ENCODE data around the gene COMMD4.
"Not testable (repeated sequence)": the region's sequence is repeated elsewhere in the genome, so short reads cannot be mapped to it uniquely, and the experiment has no call there.

The COMMD4 gene

DNA sequence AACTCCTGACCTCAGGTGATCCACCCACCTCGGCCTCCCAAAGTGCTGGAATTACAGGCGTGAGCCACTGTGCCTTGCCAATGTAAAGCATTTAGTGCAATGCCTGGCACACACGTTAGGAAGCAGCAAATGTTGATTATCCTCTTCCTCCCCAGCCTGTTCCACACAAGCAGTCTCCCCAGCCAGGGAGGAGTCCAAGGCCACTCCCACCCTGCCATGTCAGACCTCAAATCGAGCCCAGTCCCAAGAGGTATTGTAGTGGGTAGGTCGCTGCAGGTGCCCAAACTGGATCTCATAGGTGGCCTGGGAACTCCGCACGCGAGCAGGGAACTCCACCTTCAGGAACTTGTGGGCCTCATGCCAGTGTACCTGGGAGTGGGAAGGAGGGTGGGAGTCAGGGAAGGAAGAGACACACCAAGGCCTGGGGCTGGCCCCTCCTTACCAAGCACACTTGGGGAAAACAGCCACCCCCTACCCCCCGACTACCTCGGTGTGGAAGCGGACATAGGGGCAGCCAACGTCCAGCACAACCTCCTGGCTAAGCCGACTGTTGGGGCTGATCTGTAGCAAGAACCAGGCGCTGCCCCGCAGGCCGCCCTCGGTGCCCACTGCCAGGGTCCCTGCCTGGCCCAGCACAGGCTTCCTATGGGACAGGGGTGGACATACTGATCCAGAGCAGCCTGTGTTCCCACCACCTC is 22.3 kb downstream of the COMMD4 start:
- no peak for DNase-seq

DNA sequence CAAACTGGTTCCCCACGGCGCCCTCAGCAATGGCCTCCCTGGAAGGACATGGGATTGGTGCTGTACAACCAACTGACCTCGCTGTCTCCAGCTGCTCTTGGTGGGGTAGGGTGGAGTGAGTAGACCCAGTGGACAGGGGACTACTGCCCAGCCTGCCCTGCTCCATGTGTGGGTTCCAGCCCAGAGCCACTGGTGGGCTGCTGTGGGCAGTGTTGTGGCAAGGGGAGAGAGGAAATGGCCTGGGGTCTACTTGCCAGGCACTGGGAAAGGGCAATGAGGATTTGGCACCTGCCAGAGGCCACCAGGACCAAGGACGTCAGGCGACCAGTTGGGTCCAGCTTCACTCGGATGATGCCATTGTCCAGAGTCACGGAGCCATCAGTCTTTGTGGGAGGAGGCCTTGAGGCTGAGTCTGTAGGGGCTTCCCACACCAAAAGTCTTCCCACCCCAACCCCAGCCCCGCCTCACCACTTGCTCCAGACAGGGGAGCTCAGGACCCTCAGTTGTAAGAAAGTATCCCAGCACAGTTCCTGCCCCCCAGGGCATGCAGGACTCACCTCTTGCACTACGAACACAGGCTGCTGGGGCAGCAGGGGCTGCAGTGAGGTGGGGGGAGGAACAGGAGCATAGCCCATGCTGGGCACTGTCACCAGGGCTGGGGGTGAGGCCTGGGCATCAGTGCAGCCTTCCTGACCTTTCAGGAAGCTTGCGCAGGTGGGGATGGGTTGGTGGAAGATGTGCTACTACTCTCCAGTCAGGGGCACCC is 23.1 kb downstream of the COMMD4 start:
- no peak for DNase-seq

DNA sequence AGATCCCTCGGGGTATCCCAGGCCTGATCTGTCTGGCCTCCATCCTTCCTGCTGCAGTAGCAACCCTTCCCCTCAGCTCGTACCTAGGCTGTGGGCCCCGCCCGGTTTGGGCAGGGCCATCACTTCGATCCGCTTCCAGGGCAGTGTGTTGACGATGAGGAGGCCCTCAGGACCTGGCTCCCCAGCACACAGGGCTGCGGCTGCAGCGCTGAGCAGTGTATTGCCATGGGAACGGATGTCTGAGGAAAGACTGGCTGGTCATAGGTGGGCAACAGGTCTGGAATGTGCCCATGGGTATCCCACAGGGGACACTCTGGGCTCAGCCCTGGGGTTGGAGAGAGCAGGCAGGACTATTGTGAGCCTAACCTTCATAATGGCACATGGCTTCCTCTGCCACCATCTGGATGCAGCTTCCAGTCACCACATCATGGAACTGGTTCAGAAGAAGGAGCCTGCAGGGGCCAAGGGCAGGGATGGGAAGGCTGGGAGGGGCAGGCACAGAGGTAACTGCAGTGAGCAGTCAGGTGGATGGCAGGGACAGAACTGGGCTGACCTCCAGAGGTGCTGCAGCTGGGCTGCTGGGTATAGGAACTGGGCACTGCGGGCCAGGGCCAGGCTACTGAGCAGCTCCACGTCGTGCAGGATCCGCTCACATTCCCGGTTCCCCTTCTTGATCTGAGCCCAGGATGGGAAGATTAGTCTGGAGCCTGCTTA is 23.8 kb downstream of the COMMD4 start:
- no peak for DNase-seq

DNA sequence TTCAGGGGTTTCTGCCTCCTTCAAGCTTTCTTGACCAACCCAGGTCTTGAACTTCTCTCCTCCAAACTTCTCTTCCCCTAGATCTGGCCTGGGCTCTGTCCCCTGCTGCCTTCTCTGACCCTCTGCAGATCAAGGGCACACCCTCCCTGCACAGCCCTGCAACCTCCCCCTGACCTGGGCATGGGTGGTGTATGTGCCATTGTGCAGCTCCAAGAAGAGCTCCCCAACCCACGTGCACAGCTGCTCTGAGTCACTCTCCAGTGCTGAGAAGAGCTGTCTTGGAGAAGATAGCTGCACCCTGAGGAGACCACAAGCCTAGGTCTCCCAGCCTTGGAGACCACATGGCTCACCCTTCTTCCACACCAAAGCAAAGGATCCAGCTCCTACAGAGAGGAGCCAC is 24.5 kb downstream of the COMMD4 start:
- no peak for DNase-seq

DNA sequence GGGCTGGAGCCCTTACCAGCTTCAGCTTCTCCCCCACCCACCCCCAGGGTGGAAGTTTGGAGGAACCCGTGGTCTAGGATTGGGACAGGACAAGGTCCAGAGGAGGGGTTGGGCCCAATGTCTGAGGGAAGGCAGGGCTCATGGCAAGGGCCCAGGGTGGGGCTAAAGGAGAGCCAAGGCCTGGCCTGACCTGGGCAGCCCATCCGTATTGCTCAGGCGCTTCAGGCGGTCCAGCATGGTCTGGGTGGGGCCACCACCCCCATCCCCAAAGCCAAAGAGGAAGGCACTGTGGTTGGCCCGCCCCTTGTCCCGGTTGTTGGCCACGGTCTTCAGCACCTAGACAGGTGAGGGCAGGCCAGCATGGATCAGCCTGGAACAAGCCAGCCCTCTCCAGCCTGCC is 25.0 kb downstream of the COMMD4 start:
- DNase-seq: no peak

DNA sequence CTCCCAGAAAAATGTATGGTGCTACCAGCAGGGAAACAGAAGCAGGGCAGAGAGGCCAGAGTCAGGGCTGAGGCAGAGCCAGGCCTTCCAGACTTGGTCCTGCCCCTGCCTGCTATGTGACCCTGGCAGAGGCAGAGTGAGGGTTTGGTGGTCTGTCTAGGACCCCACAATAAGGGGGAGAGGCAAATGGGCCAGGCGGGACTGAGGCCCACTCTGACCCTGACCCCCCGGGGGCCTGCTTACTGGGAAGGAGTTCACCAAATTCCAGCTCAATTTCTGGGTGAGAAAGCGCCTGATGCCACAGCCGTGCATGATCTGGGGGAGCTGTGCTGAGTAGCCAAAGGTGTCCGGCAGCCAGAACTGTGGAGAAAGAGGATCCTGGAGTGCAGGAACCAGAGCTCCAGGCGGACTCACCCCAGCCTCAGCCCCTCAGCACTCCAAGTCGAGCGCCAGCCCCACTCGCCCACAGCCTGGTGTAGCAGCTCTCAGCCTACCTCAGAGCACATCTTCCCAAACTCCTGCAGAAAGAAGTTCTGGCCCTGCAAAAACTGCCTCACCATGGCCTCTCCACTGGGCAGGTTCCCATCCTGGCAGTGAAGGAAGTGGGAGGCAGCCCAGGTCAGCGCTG is 25.6 kb downstream of the COMMD4 start:
- DNase-seq: no peak

DNA sequence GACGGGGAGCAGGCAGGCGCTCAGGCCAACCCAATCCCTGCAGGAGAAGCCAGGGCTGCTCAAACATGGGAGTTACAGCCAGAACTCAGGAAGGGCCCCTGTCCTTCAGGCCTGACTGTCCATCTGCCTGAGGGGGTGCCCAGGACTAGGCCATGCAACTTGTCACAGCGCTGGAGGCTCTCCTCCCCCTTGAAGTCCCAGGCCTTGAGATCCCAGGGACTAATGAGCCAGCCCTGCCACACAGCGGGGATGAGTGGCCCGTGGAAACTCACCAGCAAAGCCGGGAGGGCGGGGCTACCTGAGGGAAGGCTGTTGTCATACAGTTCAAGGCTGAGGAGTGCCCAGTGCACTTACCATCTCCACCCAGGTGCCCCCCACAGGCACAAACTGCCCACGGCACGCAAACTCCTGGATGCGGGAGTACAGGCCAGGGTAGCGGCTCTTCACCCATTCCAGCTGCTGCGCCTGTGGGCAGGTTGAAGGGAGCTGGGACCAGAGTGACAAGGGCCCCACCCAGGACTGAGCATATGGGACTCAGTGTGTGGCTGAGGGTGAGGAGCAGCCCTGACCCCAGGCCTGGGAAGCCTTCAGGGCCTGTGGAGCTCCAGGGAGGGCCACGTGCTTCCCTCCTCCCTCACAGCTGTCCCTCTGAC is 26.3 kb downstream of the COMMD4 start:
- no peak for DNase-seq

DNA sequence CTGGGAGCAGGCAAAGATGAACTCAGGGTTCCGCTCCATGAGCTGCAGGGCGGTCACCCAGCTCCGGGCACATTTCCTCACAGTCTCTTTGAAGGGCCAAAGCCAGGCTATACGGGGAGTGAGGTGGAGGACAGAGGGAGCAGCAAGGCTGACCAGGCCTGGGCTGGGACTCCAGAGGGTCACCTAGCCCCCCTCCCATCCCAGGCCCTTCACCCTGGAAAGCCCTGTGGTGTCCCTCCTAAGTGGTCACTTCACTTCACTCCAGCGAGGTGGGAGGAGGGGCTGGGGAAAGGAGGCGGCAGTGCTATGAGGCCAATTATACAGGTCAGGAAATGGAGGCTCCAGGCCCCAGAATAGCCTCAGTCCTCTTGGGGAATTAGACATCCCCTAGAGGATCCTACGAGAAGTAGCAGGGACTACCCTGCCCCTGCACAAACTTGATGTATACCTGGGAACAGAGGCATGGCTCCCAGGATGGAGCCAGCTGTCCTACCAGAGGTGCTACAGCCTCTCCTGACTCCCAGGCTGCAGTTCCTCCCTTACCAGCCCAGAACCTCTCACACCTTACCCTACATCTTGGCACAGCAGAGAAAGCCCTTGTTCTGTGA is 26.9 kb downstream of the COMMD4 start:
- no peak for DNase-seq

DNA sequence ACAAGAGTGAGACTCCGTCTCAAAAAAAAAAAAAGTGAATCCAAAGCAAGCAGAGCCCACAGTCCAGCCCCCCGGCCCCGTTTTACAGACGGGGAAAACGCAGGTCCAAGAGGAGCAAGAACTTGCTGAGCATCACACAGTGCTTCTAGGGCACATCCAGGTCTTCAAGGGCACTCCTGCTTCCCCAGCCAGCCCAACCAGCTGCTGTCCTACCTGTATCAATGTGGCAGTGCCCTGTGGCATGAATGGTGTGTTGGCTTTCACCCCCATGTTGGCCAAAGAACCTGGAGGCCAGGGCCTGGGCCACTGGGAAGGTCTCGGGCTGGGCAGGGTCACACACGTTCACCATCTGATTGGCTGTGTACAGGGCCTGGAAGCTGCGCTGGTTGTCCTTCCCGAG is 27.9 kb downstream of the COMMD4 start:
- no peak for DNase-seq

DNA sequence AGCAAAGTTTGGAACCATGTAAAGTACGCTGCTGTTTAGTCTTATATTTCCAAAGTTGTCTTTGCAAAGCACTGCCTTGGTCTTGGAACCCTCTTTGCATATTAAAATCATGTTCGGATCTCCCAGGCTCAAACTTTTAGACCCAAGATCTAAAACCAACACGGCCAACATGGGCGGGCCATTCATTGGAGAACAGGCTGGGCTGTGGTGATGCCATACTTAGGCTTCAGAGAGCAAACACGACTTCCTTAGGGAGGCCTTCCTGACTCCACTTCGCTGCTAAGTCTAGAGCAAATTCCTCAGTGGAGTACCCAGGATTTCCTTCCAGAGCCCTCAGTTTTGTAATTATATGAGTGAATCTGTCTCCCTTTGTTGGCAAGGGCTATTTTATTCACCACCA is 29.0 kb downstream of the COMMD4 start:
- no peak for DNase-seq

DNA sequence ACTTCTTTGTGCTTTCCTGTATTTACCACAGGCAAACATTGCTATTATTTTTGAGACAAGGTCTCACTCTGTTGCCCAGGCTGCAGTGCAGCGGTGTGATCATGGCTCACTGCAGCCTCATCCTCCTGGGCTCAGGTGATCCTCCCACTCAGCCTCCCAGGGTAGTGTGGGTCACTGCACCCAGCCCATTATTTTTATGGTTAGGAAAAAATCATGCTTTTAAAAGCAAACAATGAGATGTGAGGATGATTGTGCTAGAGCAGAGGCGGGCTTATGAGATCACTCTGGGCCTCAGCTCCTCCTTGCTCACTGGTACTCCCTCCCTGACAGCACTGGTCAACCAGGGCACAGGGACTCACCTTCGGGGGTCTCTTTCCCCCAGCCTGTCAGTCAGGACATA is 30.3 kb downstream of the COMMD4 start:
- DNase-seq: no peak

DNA sequence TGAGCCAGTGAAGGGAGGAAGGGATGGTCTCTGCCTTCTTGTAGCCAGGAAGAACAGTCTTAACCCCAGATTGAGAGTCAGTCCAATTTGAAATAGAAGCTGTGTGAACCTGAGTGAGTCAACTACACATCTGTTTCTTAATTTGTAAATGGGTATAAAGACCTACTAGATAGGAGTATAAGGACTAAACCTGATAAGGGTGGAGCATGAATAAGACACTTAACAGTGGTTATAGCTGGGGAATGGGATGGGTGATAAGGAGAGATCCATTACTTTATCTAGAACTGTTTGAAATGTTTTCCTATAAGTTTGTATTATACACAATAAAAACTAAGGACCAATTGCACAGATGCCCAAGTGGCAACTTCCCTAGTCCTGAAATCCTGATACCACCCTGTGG is 31.1 kb downstream of the COMMD4 start:
- DNase-seq: no peak

DNA sequence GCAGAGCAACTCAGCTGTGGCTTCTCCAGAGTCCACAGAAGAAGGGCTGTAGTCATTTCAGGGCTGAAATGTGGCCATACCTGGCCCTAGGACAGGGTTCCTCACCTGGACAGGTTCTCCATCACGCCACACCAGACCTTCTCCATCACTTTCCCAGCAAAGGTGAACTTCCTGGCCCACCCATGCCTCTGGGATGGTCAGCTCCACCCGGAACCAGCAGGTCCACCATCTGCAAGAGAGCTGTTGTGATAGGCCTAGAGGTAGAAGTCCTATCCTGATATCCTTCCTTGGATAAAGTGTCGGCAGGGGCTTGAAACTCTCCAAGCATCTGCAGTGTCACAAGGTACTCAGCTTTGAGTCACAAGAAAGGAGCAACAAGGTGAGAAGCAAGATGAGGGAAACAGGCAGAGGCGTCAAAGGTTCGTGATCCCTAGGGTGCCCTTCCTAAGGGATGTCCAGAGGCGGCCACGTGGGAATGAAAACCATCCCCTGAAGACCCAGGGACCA is 31.6 kb downstream of the COMMD4 start:
- no peak for DNase-seq

DNA sequence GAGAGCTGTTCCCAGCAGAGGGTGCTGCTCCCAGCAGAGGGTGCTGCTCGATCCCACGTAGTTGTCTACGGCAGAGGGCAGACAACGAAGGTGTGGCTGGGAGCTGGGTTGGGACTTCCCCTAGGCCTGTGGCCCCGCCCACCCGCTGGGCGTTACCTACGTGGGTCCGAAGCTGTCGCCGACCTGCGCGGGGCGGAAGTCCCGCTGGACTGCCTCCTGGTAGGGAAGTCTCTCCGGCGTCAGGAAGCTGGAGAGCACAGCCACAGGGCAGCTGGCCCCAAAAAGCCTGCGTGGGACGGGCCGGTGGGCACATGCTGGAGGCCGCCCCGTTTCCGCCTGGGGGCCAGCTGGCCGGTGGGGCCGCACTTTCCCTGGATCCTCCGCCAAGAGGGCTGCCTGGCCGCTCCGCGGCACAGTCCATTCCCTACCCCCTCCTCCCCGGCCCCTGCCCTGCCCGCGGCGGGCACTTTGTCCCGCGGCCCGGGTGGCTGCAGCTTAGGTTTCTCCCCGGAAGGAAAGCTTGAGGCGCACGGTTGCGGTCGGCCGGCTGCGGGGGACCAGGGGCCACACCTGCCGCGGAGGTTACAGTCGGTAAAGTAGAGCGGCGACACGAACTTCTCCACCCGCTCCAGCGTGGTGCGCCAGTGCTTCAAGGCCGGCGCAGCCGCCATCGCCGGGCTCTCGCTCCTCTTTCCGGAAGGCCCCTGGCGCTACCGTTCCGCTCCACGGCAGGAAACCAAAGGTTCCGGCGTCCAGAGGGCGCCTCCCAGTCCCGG is 32.2 kb downstream of the COMMD4 start, which contains the start of gene MAN2C1:
Gene MAN2C1, minus strand, starts transcription at position 695 of the 776 bp plus-strand sequence. Its CDS starts 24 bp downstream, at position 671.
- DNase-seq: peak; percentile 94

DNA sequence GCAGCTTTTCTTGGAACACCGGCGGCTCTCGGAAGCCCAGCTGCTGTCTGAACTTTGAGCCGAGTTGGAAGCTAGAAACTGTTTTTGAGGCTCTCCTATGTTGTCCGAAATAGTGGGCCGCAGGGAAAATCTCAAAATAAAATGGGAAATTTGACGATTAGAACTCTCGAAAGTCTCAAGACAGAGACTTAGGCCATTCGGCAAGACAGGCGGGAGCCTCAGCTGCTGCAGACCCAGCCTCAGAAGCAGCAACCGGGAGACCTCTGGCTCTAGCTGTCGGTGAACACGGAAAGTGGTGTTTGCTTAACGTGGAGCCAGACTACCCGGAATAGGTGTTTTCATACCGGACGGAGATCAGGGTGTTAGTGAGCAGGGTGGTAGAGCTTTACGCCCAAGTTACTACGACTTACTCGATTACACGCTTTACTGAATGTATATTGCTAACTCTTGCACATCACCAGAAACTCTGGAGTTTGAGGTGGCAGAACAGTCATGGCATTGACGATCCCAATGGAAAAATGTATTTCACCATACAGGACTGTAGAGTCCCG is 32.9 kb downstream of the COMMD4 start:
- no peak for DNase-seq

DNA sequence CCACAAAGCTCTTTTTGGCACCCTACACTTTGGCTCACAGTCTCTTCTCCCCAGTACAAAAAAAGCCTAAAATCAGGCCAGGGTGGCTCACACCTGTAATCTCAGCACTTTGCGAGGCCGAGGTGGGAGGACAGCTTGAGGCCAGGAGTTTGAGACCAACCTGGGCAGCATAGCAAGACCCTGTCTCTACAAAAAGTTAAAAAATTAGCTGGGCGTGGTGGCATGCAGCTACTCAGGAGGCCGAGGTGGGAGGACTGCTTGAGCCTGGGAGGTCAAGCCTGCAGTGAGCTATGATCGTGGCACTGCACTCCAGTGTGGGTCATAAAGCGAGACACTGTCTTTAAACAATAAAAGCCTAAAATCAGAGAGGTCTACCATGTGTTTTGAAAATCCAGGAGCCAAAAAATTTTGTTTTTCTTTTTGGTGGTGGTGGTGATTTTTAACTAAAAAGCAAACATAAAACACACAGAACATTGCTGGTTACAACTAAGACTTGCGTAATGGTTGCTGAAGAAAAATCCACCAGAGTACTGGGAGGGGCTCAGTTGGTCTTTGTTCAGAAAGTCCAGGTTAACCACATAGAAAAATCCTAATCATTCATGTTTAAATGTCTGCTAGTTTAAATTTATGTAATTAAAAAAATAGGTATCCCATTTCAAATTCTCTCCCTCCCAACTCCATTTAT is 34.2 kb downstream of the COMMD4 start:
- DNase-seq: no peak

DNA sequence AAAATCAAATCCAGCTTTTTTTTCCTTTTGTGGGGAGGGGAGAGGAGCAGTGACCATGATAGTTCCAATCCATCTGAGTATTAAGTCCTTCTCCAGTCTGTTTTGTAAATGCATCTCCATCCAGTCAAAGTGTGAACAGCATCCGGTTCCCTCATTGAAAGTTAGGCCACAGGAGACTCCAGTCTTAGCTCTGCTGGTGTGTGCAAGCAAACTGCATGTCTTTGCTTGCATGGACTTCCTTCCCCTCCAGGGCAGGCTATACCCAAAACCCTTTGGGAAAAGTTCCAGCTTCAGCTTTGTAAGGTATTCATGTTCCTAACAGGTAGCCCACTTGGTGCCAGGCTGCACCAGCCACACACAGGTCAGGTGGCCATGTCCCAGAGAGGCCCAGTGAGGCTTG is 35.6 kb downstream of the COMMD4 start:
- DNase-seq: no peak

DNA sequence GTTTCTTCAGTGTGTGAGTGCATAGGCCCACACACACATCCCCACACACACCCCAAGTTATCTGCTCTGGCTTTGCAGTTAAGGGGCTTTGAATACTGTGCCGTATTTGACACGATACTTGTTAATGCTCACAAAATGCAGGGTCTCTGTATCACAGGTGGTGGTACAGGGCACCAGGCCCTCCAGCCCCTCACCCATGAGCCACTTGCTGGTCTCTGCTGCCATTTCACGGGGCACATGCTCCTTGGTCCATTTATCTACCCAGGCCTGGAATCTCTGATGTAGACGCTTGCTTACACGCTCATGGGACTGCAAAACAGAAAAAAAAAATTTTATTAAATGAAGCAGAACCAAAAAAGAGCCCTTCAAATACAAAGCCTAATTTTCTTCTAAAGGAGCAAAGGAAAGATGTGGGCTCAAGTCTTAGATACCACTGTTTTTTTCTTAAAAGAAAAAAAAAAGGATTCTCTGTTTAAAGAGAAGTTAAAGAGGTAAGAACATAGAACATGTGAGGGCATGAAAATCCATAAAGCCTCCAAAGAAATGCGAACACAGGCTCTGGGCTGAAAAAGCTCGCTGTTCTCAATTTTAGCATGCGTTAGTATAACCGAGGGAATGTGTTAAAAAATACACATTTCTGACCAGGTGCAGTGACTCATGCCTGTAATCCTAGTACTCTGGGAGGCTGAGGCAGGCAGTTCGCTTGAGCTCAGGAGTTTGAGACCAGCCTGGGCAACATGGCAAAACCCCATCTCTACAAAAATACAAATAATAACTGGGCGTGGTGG is 36.2 kb downstream of the COMMD4 start:
- no peak for DNase-seq

DNA sequence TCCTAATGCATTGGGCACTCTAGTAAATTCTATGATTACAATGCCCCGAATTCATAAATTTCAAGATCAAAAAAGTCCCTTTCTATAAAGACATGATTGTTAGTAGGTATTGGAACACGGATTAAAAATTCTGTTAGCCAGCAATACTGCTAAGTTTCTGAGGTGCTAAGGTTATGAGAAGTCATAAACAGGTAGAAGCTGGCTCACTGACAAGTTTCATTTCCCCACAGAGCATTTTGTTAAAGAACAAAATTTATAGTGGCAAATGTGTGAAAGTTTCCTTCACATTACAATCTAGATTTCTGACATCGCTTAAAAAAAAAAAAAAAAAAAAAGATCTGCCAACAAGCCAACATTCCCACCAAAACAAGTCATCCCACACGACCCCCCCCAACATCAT is 44.9 kb downstream of the COMMD4 start:
- no peak for DNase-seq

DNA sequence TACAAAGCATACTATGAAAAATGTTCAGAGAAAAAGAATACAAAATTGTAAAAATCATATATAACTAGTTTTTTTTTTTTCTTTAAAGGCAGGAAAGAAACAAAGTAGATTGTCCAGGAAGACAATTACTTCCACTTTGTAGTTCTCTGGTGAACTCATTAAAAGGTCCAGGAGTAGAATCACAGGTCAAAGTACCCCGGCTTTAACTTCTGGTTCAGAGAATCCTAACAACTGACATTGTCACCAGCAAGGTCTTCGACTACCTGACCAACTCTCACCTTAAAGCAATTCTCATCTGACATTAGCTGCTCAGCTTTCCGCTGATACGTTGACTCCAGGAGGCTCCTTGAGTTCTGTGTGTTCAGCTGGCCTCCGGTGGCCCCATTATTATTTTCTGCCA is 48.1 kb downstream of the COMMD4 start:
- DNase-seq: not testable (repeated sequence)
